A549 (cell line): ENCODE data around the gene SLC46A2.

ENCODE experiments used
- CBX2 ChIP-seq: fragments of 200-600 bp; sonication (generic); IDR thresholded peaks from 2 replicates; pipeline ENCODE4 v1.6.1; 2016; ENCODE audit warnings: low read depth, mild to moderate bottlenecking, borderline replicate concordance
- CTCF ChIP-seq: fragments of >200 bp; sonication (Bioruptor Twin); formaldehyde crosslinking; IDR thresholded peaks from 3 replicates; pipeline ENCODE4 v1.5.1; 2016

DNA sequence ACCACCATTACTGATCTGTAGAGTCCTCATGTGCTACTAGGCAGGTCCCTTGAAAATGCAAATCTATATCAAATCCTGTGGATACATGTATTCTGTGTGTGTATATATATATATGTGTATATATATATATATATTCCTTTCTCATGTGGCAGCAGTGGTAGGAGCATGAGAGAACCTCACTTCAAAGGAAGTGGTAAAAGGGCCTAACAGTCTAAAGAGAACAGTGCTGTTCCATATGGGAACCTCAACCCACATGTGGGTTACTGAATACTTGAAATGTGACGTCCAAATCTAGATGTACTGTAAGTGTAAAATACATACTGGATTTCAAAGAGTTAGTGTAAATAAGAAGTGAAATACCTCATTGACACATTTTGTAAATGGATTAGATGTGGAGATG, 5.4 kb downstream of the SLC46A2 start:
- TF ChIP-seq CBX2 (no peak), CTCF (no peak)
